Measurements from ENCODE around the gene MYO9B. TPM values are rescaled to one million over a fixed set of nuclear protein-coding genes. Genes with fewer than 3 reads are reported as not detected.

MYO9B gene
- total RNA-seq, 4 donors from 2014 or later: 102 to 246 (median 151) TPM

- peak overlapping the region; percentile 89 to 95 (median 94) for H3K27ac ChIP-seq
- in situ Hi-C loops (cut with MboI; ENCODE audit: low pct_ligation_motif_present in 1 of 4, low pct_unique_long_range_greater_than_20kb in 1 of 4, low sequenced_read_pairs in 3 of 4): no loop called here
- no peak for TF ChIP-seq EP300 (IDR thresholded peaks at IDR 0.05; ENCODE audit: low read depth)
- peak in 2 of 3 donors; percentile 16 to 37 for TF ChIP-seq POLR2AphosphoS5 (IDR thresholded peaks at IDR 0.05)
- 0 to 17% methylated on average over 6 to 18 of the region's 21 CpGs for WGBS, 2 donors (ENCODE audit: low coverage in 1 of 2)
- intact Hi-C loops (cut with DNase I; ENCODE audit: low total_unique reads): no loop called here
- peaks cover 28 to 54% (median 47%) of the 10 kb centered on the region in 4 donors for H3K4me1 ChIP-seq
- peak overlapping the region; percentile 56 to 95 (median 72) for H3K4me3 ChIP-seq
- no peaks in the 10 kb centered on the region for H3K27me3 ChIP-seq
- H3K36me3 ChIP-seq: no peaks in the 10 kb centered on the region
- peak; percentile 69 for DNase-seq
- H3K9me3 ChIP-seq: no peaks in the 10 kb centered on the region
These were observed 171.3 kb downstream of the MYO9B start for GRCh38 chr19:17246681-17247425.

GRCh38 chr19:17248011-17248776, 172.6 kb downstream of the MYO9B start:
- no peaks in the 10 kb centered on the region for H3K36me3 ChIP-seq
- 54 to 62% methylated on average over 2 to 20 of the region's 21 CpGs for WGBS, 2 donors (ENCODE audit: low coverage in 1 of 2)
- in situ Hi-C loops (cut with MboI; ENCODE audit: low pct_ligation_motif_present in 1 of 4, low pct_unique_long_range_greater_than_20kb in 1 of 4, low sequenced_read_pairs in 3 of 4) (no loop called here), intact Hi-C loops (cut with DNase I; ENCODE audit: low total_unique reads) (no loop called here)
- no peaks in the 10 kb centered on the region for H3K9me3 ChIP-seq
- H3K4me1 ChIP-seq: peaks cover 21 to 41% (median 33%) of the 10 kb centered on the region in 4 donors
- H3K4me3 ChIP-seq: no peak overlapping the region
- H3K27ac ChIP-seq: peak overlapping the region; percentile 56 to 95 (median 91)
- TF ChIP-seq POLR2A (IDR thresholded peaks at IDR 0.05) (no peak), POLR2AphosphoS5 (IDR thresholded peaks at IDR 0.05) (no peak), EP300 (IDR thresholded peaks at IDR 0.05; ENCODE audit: low read depth) (no peak), CTCF (IDR thresholded peaks at IDR 0.05) (no peak)
- H3K27me3 ChIP-seq: no peaks in the 10 kb centered on the region
- DNase-seq: peak; percentile 73

- intact Hi-C loops (cut with DNase I; ENCODE audit: low total_unique reads): no loop called here
- peak; percentile 77 for DNase-seq
- Histone ChIP-seq H3K27ac (peak overlapping the region in 2 of 4 donors; percentile 60 to 95), H3K27me3 (no peaks in the 10 kb centered on the region), H3K36me3 (no peaks in the 10 kb centered on the region), H3K9me3 (no peaks in the 10 kb centered on the region), H3K4me1 (peaks cover 21 to 32% (median 29%) of the 10 kb centered on the region in 4 donors), H3K4me3 (no peak overlapping the region)
- in situ Hi-C loops (cut with MboI; ENCODE audit: low pct_ligation_motif_present in 1 of 4, low pct_unique_long_range_greater_than_20kb in 1 of 4, low sequenced_read_pairs in 3 of 4): no loop called here
- peak in 1 of 3 donors; percentile 11 for TF ChIP-seq POLR2AphosphoS5 (IDR thresholded peaks at IDR 0.05)
- TF ChIP-seq POLR2A (IDR thresholded peaks at IDR 0.05): no peak
- 78% methylated on average over 12 of the region's 15 CpGs; no CpG with 5 or more reads in 1 of the 2 donors for WGBS, 2 donors (ENCODE audit: low coverage in 1 of 2)
These were observed 174.4 kb downstream of the MYO9B start for GRCh38 chr19:17249887-17250548.

GRCh38 chr19:17254636-17255035, 179.1 kb downstream of the MYO9B start:
- Histone ChIP-seq H3K27me3 (no peaks in the 10 kb centered on the region), H3K4me1 (peaks cover 0 to 2% (median under 1%) of the 10 kb centered on the region in 4 donors), H3K36me3 (no peaks in the 10 kb centered on the region), H3K9me3 (no peaks in the 10 kb centered on the region), H3K27ac (no peak overlapping the region), H3K4me3 (no peak overlapping the region)
- TF ChIP-seq POLR2AphosphoS5 (IDR thresholded peaks at IDR 0.05): no peak
- TF ChIP-seq POLR2A (IDR thresholded peaks at IDR 0.05): no peak
- 68 to 87% methylated on average over 6 to 10 of the region's 10 CpGs for WGBS, 2 donors (ENCODE audit: low coverage in 1 of 2)
- intact Hi-C loops (cut with DNase I; ENCODE audit: low total_unique reads) (no loop called here), in situ Hi-C loops (cut with MboI; ENCODE audit: low pct_ligation_motif_present in 1 of 4, low pct_unique_long_range_greater_than_20kb in 1 of 4, low sequenced_read_pairs in 3 of 4) (no loop called here)
- DNase-seq: no peak

- in situ Hi-C loops (cut with MboI; ENCODE audit: low pct_ligation_motif_present in 1 of 4, low pct_unique_long_range_greater_than_20kb in 1 of 4, low sequenced_read_pairs in 3 of 4) (no loop called here), intact Hi-C loops (cut with DNase I; ENCODE audit: low total_unique reads) (no loop called here)
- Histone ChIP-seq H3K9me3 (no peaks in the 10 kb centered on the region), H3K4me1 (no peaks in the 10 kb centered on the region), H3K27me3 (no peaks in the 10 kb centered on the region), H3K4me3 (no peak overlapping the region), H3K27ac (no peak overlapping the region), H3K36me3 (no peaks in the 10 kb centered on the region)
- 61 to 69% methylated on average over 7 to 18 of the region's 18 CpGs for WGBS, 2 donors (ENCODE audit: low coverage in 1 of 2)
- TF ChIP-seq CTCF (IDR thresholded peaks at IDR 0.05) (no peak), EP300 (IDR thresholded peaks at IDR 0.05; ENCODE audit: low read depth) (no peak), POLR2A (IDR thresholded peaks at IDR 0.05) (no peak), POLR2AphosphoS5 (IDR thresholded peaks at IDR 0.05) (no peak)
- no peak for DNase-seq
These were observed 179.6 kb downstream of the MYO9B start for GRCh38 chr19:17255150-17255621.
